Measurements from ENCODE around the gene MEIG1. TPM values are rescaled to one million over a fixed set of nuclear protein-coding genes. Genes with fewer than 3 reads are reported as not detected.

Gene MEIG1
- total and polyA plus RNA-seq, 2 of the 8 experiments (the other 6 are each of a cell fraction or from before 2014, with no cell fraction given), result not detected

DNA sequence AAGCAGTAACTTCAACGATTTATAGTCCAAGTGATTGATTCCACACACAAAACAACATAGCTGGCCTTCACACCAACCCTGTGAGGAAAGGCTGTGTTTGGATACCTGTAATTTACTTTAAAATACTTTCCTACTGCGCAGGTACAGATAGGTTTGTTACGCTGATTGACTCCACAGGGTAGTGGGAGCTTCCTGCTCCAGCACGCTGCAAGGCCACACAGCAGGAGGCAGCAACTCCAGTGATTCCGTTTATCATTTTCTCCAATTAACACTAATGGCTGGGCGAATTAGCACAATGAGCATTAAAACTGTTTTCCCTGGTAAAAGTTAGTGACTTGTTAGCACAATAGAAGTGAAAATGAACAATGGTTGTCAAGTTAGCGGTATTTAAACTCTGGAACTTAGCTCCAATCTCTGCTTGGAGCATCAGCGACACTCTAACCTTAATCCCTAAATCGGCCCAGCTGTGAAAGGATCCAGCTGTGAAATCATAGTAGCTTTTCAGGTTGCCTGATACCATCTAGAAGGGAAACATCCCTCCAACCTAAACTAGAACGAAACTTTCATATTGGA, 6.3 kb upstream of the MEIG1 start:
- Histone ChIP-seq H3K14ac (ENCODE audit: insufficient read length) (no peak overlapping the region), H3K23ac (ENCODE audit: insufficient read length) (no peak overlapping the region), H3K9me3 (ENCODE audit: insufficient read depth in 2 of 2, low read depth in 1 of 2, low read length in 1 of 2) (no peaks in the 10 kb centered on the region), H3K79me1 (ENCODE audit: low read depth, low read length) (no peaks in the 10 kb centered on the region), H2AFZ (ENCODE audit: low read length) (no peak overlapping the region), H4K5ac (ENCODE audit: insufficient read length, low read depth, low read length) (no peak overlapping the region), H3K4me2 (ENCODE audit: insufficient read depth in 1 of 2, low read depth in 2 of 2, low read length in 2 of 2) (peak overlapping the region; percentile 90), H3K18ac (ENCODE audit: extremely low read depth, low read length) (no peak overlapping the region), H3K79me2 (ENCODE audit: control insufficient read depth in 1 of 2, insufficient read depth in 2 of 2, low read length in 2 of 2) (peaks cover 0 to 4% of the 10 kb centered on the region in 2 experiments; a peak in 1 of 4 replicates), H3K56ac (replicated peaks; ENCODE audit: insufficient read length, low read depth, low read length) (no peak overlapping the region), H3K9ac (replicated peaks in 1 of 4; ENCODE audit: extremely low read depth in 1 of 4, low read depth in 3 of 4, low read length in 3 of 4) (no peak overlapping the region), H4K20me1 (replicated peaks in 1 of 2; ENCODE audit: control insufficient read depth in 1 of 2, insufficient read depth in 2 of 2, low read length in 2 of 2) (peaks cover 2 to 9% of the 10 kb centered on the region in 2 experiments), H3K4ac (replicated peaks; ENCODE audit: insufficient read length, low read depth, low read length) (no peak overlapping the region), H2BK20ac (ENCODE audit: low read length) (no peak overlapping the region), H4K91ac (replicated peaks; ENCODE audit: insufficient read length, low read length) (no peak overlapping the region), H3K27ac (ENCODE audit: low read depth, low read length) (no peak overlapping the region), H3K23me2 (ENCODE audit: low read depth, low read length) (peaks cover 10% of the 10 kb centered on the region; the same call in 1 of the 2 replicates), H4K8ac (ENCODE audit: extremely low read depth, insufficient read depth, low read length) (no peak overlapping the region), H3K36me3 (ENCODE audit: control insufficient read depth in 2 of 4, insufficient read depth in 4 of 4, low read length in 3 of 4) (no peaks in the 10 kb centered on the region; a peak in 1 of 8 replicates), H2BK15ac (ENCODE audit: low read length) (no peak overlapping the region), H3K4me1 (replicated peaks in 1 of 4; ENCODE audit: control insufficient read depth in 3 of 4, insufficient read depth in 4 of 4, low read length in 3 of 4) (peaks cover 0 to 12% (median 7%) of the 10 kb centered on the region in 4 experiments; a peak in 6 of 7 replicates), H2BK12ac (ENCODE audit: low read depth, low read length) (no peak overlapping the region), H2BK120ac (replicated peaks; ENCODE audit: low read depth, low read length) (no peak overlapping the region), H2BK5ac (ENCODE audit: low read depth, low read length) (no peak overlapping the region), H3K4me3 (ENCODE audit: extremely low read depth in 1 of 4, insufficient read depth in 2 of 4, low read depth in 3 of 4, low read length in 4 of 4) (peak overlapping the region; percentile 51 to 69 (median 57)), H2AK5ac (ENCODE audit: low read depth, low read length) (no peak overlapping the region), H3K27me3 (replicated peaks in 1 of 4; ENCODE audit: control insufficient read depth in 3 of 4, extremely low read depth in 1 of 4, insufficient read depth in 3 of 4, low read length in 3 of 4) (peaks cover 0 to 8% (median 3%) of the 10 kb centered on the region in 4 experiments; a peak in 4 of 7 replicates)
- CTCF ChIA-PET (ENCODE audit: partially characterized antibody), result interaction anchor here (0.9 to 2.4 kb wide), 16 partner anchors 10 to 444 kb away, joined by 3 to 13 read pairs (median 4); partner anchors contain the start of genes CDNF, HSPA14, MSANTD7 and SUV39H2
- TF ChIP-seq KDM1A (IDR thresholded peaks at IDR 0.05; ENCODE audit: borderline replicate concordance, low read length) (no peak), SIN3A (conservative IDR thresholded peaks at IDR 0.05 in 1 of 2, IDR thresholded peaks at IDR 0.05 in 1 of 2; ENCODE audit: low read depth in 1 of 2, low read length in 2 of 2) (0 out of 4 replicates have a peak, but pooled peaks of 1 of the 2 experiments have one; percentile 14), NANOG (IDR thresholded peaks at IDR 0.05; ENCODE audit: insufficient read depth, low read depth, low read length, poor library complexity, severe bottlenecking) (peak; percentile 2), EGR1 (IDR thresholded peaks at IDR 0.05; ENCODE audit: borderline replicate concordance, low read depth, low read length) (no peak), CTBP2 (IDR thresholded peaks at IDR 0.05; ENCODE audit: borderline replicate concordance, insufficient read depth, insufficient read length, low read length) (no peak)
- TF ChIP-seq, protein P1, sequence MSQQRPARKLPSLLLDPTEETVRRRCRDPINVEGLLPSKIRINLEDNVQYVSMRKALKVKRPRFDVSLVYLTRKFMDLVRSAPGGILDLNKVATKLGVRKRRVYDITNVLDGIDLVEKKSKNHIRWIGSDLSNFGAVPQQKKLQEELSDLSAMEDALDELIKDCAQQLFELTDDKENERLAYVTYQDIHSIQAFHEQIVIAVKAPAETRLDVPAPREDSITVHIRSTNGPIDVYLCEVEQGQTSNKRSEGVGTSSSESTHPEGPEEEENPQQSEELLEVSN (IDR thresholded peaks at IDR 0.05), result no peak
- TF ChIP-seq, protein P2, sequence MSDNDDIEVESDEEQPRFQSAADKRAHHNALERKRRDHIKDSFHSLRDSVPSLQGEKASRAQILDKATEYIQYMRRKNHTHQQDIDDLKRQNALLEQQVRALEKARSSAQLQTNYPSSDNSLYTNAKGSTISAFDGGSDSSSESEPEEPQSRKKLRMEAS (IDR thresholded peaks at IDR 0.05), result peak; percentile 48; the same call in 1 of the 2 replicates
- TF ChIP-seq, protein P3, sequence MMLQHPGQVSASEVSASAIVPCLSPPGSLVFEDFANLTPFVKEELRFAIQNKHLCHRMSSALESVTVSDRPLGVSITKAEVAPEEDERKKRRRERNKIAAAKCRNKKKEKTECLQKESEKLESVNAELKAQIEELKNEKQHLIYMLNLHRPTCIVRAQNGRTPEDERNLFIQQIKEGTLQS (IDR thresholded peaks at IDR 0.05; ENCODE audit: insufficient read depth, low read depth, low read length), result no peak
- FAIRE-seq (peak; percentile 60), DNase-seq (ENCODE audit: low read depth in 1 of 2, low spot score in 2 of 2) (no peak)
- 8% methylated on average over 10 of the region's 10 CpGs; no CpG with 5 or more reads in 1 of the 2 experiments for WGBS, 2 experiments (ENCODE audit: extremely low coverage in 1 of 2, insufficient coverage in 1 of 2, insufficient read length in 1 of 2, insufficient replicate concordance in 2 of 2, low coverage in 1 of 2, low lambda C conversion rate in 2 of 2, missing lambda C conversion rate in 1 of 2)
- POLR2A ChIA-PET (ENCODE audit: partially characterized antibody), result interaction anchor here (1.0 to 2.1 kb wide), 9 partner anchors 9 to 767 kb away, joined by 3 to 8 read pairs (median 4); partner anchors contain the start of gene SUV39H2

Measured in H1 (cell line).